ENCODE data around the gene VCAN. TPM values are rescaled to one million over a fixed set of nuclear protein-coding genes. Genes with fewer than 3 reads are reported as not detected.

The VCAN gene
- total and polyA plus RNA-seq, 2 donors: 7.0 to 15.0 TPM

- 94% methylated on average over 1 of the region's 1 CpG for WGBS
- H3K9me3 ChIP-seq (ENCODE audit: control insufficient read depth in 2 of 2, insufficient read depth in 1 of 2, low read length in 1 of 2): no peaks in the 10 kb centered on the region
- no peak overlapping the region for H3K4me3 ChIP-seq (ENCODE audit: low read length in 2 of 2)
- no peaks in the 10 kb centered on the region for H3K4me1 ChIP-seq (ENCODE audit: control insufficient read depth in 2 of 2, insufficient read depth in 2 of 2, low read length in 2 of 2)
- no peak overlapping the region for H3K27ac ChIP-seq (ENCODE audit: low read depth in 1 of 2, low read length in 1 of 2)
- no peaks in the 10 kb centered on the region for H3K27me3 ChIP-seq (ENCODE audit: control insufficient read depth in 2 of 2, insufficient read depth in 1 of 2, low read length in 1 of 2)
- DNase-seq (ENCODE audit: low read depth in 6 of 9, low spot score in 9 of 9): no peak
- H3K36me3 ChIP-seq (ENCODE audit: control insufficient read depth in 2 of 2, insufficient read depth in 2 of 2, low read length in 1 of 2): no peaks in the 10 kb centered on the region
These were observed 15.6 kb downstream of the VCAN start for GRCh38 chr5:83487155-83487554.

- 71% methylated on average over 1 of the region's 1 CpG for WGBS
- Histone ChIP-seq H3K27me3 (ENCODE audit: control insufficient read depth in 2 of 2, insufficient read depth in 1 of 2, low read length in 1 of 2) (no peaks in the 10 kb centered on the region), H3K36me3 (ENCODE audit: control insufficient read depth in 2 of 2, insufficient read depth in 2 of 2, low read length in 1 of 2) (no peaks in the 10 kb centered on the region), H3K4me3 (ENCODE audit: low read length in 2 of 2) (no peak overlapping the region), H3K9me3 (ENCODE audit: control insufficient read depth in 2 of 2, insufficient read depth in 1 of 2, low read length in 1 of 2) (no peaks in the 10 kb centered on the region), H3K4me1 (ENCODE audit: control insufficient read depth in 2 of 2, insufficient read depth in 2 of 2, low read length in 2 of 2) (no peaks in the 10 kb centered on the region), H3K27ac (ENCODE audit: low read depth in 1 of 2, low read length in 1 of 2) (no peak overlapping the region)
- DNase-seq (ENCODE audit: low read depth in 6 of 9, low spot score in 9 of 9): no peak
These were observed 16.7 kb downstream of the VCAN start for GRCh38 chr5:83488271-83488670.

- no peaks in the 10 kb centered on the region for H3K9me3 ChIP-seq (ENCODE audit: control insufficient read depth in 2 of 2, insufficient read depth in 1 of 2, low read length in 1 of 2)
- H3K27ac ChIP-seq (ENCODE audit: low read depth in 1 of 2, low read length in 1 of 2): no peak overlapping the region
- no peak for DNase-seq (ENCODE audit: low read depth in 6 of 9, low spot score in 9 of 9)
- no peaks in the 10 kb centered on the region for H3K4me1 ChIP-seq (ENCODE audit: control insufficient read depth in 2 of 2, insufficient read depth in 2 of 2, low read length in 2 of 2)
- no peaks in the 10 kb centered on the region for H3K27me3 ChIP-seq (ENCODE audit: control insufficient read depth in 2 of 2, insufficient read depth in 1 of 2, low read length in 1 of 2)
- H3K4me3 ChIP-seq (ENCODE audit: low read length in 2 of 2): no peak overlapping the region
- H3K36me3 ChIP-seq (ENCODE audit: control insufficient read depth in 2 of 2, insufficient read depth in 2 of 2, low read length in 1 of 2): no peaks in the 10 kb centered on the region
These were observed 17.3 kb downstream of the VCAN start for GRCh38 chr5:83488821-83489220.

GRCh38 chr5:83490203-83490602 lies 18.7 kb downstream of the VCAN start:
- Histone ChIP-seq H3K4me1 (ENCODE audit: control insufficient read depth in 2 of 2, insufficient read depth in 2 of 2, low read length in 2 of 2) (no peaks in the 10 kb centered on the region), H3K27me3 (ENCODE audit: control insufficient read depth in 2 of 2, insufficient read depth in 1 of 2, low read length in 1 of 2) (no peaks in the 10 kb centered on the region), H3K36me3 (ENCODE audit: control insufficient read depth in 2 of 2, insufficient read depth in 2 of 2, low read length in 1 of 2) (no peaks in the 10 kb centered on the region), H3K9me3 (ENCODE audit: control insufficient read depth in 2 of 2, insufficient read depth in 1 of 2, low read length in 1 of 2) (no peaks in the 10 kb centered on the region), H3K4me3 (ENCODE audit: low read length in 2 of 2) (no peak overlapping the region), H3K27ac (ENCODE audit: low read depth in 1 of 2, low read length in 1 of 2) (no peak overlapping the region)
- DNase-seq (ENCODE audit: low read depth in 6 of 9, low spot score in 9 of 9): no peak
- 98% methylated on average over 9 of the region's 9 CpGs for WGBS

- no peaks in the 10 kb centered on the region for H3K27me3 ChIP-seq (ENCODE audit: control insufficient read depth in 2 of 2, insufficient read depth in 1 of 2, low read length in 1 of 2)
- no peaks in the 10 kb centered on the region for H3K4me1 ChIP-seq (ENCODE audit: control insufficient read depth in 2 of 2, insufficient read depth in 2 of 2, low read length in 2 of 2)
- WGBS: 94% methylated on average over 1 of the region's 1 CpG
- no peaks in the 10 kb centered on the region for H3K36me3 ChIP-seq (ENCODE audit: control insufficient read depth in 2 of 2, insufficient read depth in 2 of 2, low read length in 1 of 2)
- DNase-seq (ENCODE audit: low read depth in 6 of 9, low spot score in 9 of 9): no peak
- H3K9me3 ChIP-seq (ENCODE audit: control insufficient read depth in 2 of 2, insufficient read depth in 1 of 2, low read length in 1 of 2): no peaks in the 10 kb centered on the region
- H3K27ac ChIP-seq (ENCODE audit: low read depth in 1 of 2, low read length in 1 of 2): no peak overlapping the region
- no peak overlapping the region for H3K4me3 ChIP-seq (ENCODE audit: low read length in 2 of 2)
These were observed 20.8 kb downstream of the VCAN start for GRCh38 chr5:83492331-83492730.

GRCh38 chr5:83493644-83494043 lies 22.1 kb downstream of the VCAN start:
- WGBS: 95% methylated on average over 7 of the region's 7 CpGs
- no peak for DNase-seq (ENCODE audit: low read depth in 6 of 9, low spot score in 9 of 9)
- Histone ChIP-seq H3K9me3 (ENCODE audit: control insufficient read depth in 2 of 2, insufficient read depth in 1 of 2, low read length in 1 of 2) (no peaks in the 10 kb centered on the region), H3K36me3 (ENCODE audit: control insufficient read depth in 2 of 2, insufficient read depth in 2 of 2, low read length in 1 of 2) (no peaks in the 10 kb centered on the region), H3K4me3 (ENCODE audit: low read length in 2 of 2) (no peak overlapping the region), H3K27me3 (ENCODE audit: control insufficient read depth in 2 of 2, insufficient read depth in 1 of 2, low read length in 1 of 2) (no peaks in the 10 kb centered on the region), H3K27ac (ENCODE audit: low read depth in 1 of 2, low read length in 1 of 2) (no peak overlapping the region), H3K4me1 (ENCODE audit: control insufficient read depth in 2 of 2, insufficient read depth in 2 of 2, low read length in 2 of 2) (no peaks in the 10 kb centered on the region)

- Histone ChIP-seq H3K4me1 (ENCODE audit: control insufficient read depth in 2 of 2, insufficient read depth in 2 of 2, low read length in 2 of 2) (no peaks in the 10 kb centered on the region), H3K36me3 (ENCODE audit: control insufficient read depth in 2 of 2, insufficient read depth in 2 of 2, low read length in 1 of 2) (no peaks in the 10 kb centered on the region), H3K9me3 (ENCODE audit: control insufficient read depth in 2 of 2, insufficient read depth in 1 of 2, low read length in 1 of 2) (no peaks in the 10 kb centered on the region), H3K27ac (ENCODE audit: low read depth in 1 of 2, low read length in 1 of 2) (no peak overlapping the region), H3K27me3 (ENCODE audit: control insufficient read depth in 2 of 2, insufficient read depth in 1 of 2, low read length in 1 of 2) (no peaks in the 10 kb centered on the region), H3K4me3 (ENCODE audit: low read length in 2 of 2) (no peak overlapping the region)
- 96% methylated on average over 2 of the region's 2 CpGs for WGBS
- no peak for DNase-seq (ENCODE audit: low read depth in 6 of 9, low spot score in 9 of 9)
These were observed 22.6 kb downstream of the VCAN start for GRCh38 chr5:83494087-83494620.

- Histone ChIP-seq H3K4me1 (ENCODE audit: control insufficient read depth in 2 of 2, insufficient read depth in 2 of 2, low read length in 2 of 2) (no peaks in the 10 kb centered on the region), H3K36me3 (ENCODE audit: control insufficient read depth in 2 of 2, insufficient read depth in 2 of 2, low read length in 1 of 2) (no peaks in the 10 kb centered on the region), H3K9me3 (ENCODE audit: control insufficient read depth in 2 of 2, insufficient read depth in 1 of 2, low read length in 1 of 2) (no peaks in the 10 kb centered on the region), H3K27ac (ENCODE audit: low read depth in 1 of 2, low read length in 1 of 2) (no peak overlapping the region), H3K4me3 (ENCODE audit: low read length in 2 of 2) (no peak overlapping the region), H3K27me3 (ENCODE audit: control insufficient read depth in 2 of 2, insufficient read depth in 1 of 2, low read length in 1 of 2) (no peaks in the 10 kb centered on the region)
- DNase-seq (ENCODE audit: low read depth in 6 of 9, low spot score in 9 of 9): no peak
- 96% methylated on average over 4 of the region's 4 CpGs for WGBS
These were observed 23.1 kb downstream of the VCAN start for GRCh38 chr5:83494666-83495065.

GRCh38 chr5:83496626-83497025 lies 25.1 kb downstream of the VCAN start:
- WGBS: 99% methylated on average over 2 of the region's 2 CpGs
- Histone ChIP-seq H3K4me1 (ENCODE audit: control insufficient read depth in 2 of 2, insufficient read depth in 2 of 2, low read length in 2 of 2) (no peaks in the 10 kb centered on the region), H3K9me3 (ENCODE audit: control insufficient read depth in 2 of 2, insufficient read depth in 1 of 2, low read length in 1 of 2) (no peaks in the 10 kb centered on the region), H3K27me3 (ENCODE audit: control insufficient read depth in 2 of 2, insufficient read depth in 1 of 2, low read length in 1 of 2) (no peaks in the 10 kb centered on the region), H3K4me3 (ENCODE audit: low read length in 2 of 2) (no peak overlapping the region), H3K27ac (ENCODE audit: low read depth in 1 of 2, low read length in 1 of 2) (no peak overlapping the region), H3K36me3 (ENCODE audit: control insufficient read depth in 2 of 2, insufficient read depth in 2 of 2, low read length in 1 of 2) (no peaks in the 10 kb centered on the region)
- DNase-seq (ENCODE audit: low read depth in 6 of 9, low spot score in 9 of 9): no peak

- Histone ChIP-seq H3K4me3 (ENCODE audit: low read length in 2 of 2) (no peak overlapping the region), H3K27me3 (ENCODE audit: control insufficient read depth in 2 of 2, insufficient read depth in 1 of 2, low read length in 1 of 2) (no peaks in the 10 kb centered on the region), H3K36me3 (ENCODE audit: control insufficient read depth in 2 of 2, insufficient read depth in 2 of 2, low read length in 1 of 2) (no peaks in the 10 kb centered on the region), H3K27ac (ENCODE audit: low read depth in 1 of 2, low read length in 1 of 2) (no peak overlapping the region), H3K4me1 (ENCODE audit: control insufficient read depth in 2 of 2, insufficient read depth in 2 of 2, low read length in 2 of 2) (no peaks in the 10 kb centered on the region), H3K9me3 (ENCODE audit: control insufficient read depth in 2 of 2, insufficient read depth in 1 of 2, low read length in 1 of 2) (no peaks in the 10 kb centered on the region)
- DNase-seq (ENCODE audit: low read depth in 6 of 9, low spot score in 9 of 9): no peak
- 95% methylated on average over 2 of the region's 2 CpGs for WGBS
These were observed 27.0 kb downstream of the VCAN start for GRCh38 chr5:83498585-83498984.
